22Rv1 (cell line): ENCODE measurements around the gene CCDC81.

Experiments
- CTCF ChIP-seq: fragments of 450-650 bp; IDR thresholded peaks from 2 replicates; pipeline ENCODE4 v1.5.1; 2017; ENCODE audit warnings: mild to moderate bottlenecking
- ZFX ChIP-seq: fragments of 450-650 bp; IDR thresholded peaks from 2 replicates; pipeline ENCODE4 v1.6.1; 2017; ENCODE audit warnings: antibody characterized with exemption, borderline replicate concordance

- TF ChIP-seq ZFX (no peak), CTCF (no peak)
Measured at GRCh38 chr11:86335131-86335767, 39.4 kb upstream of the CCDC81 start.
